GM19372 (cell line): ENCODE results near the gene EPB41.
"Not testable (repeated sequence)": the region's sequence is repeated elsewhere in the genome, so short reads cannot be mapped to it uniquely, and the experiment has no call there.

ENCODE experiments used
- ATAC-seq: cut with Tn5 transposase; IDR thresholded peaks from one replicate; pipeline ENCODE4 v1.9.1; 2021; ENCODE audit warnings: mild to moderate bottlenecking, low read depth, moderate library complexity; ENCODE audit not compliant: unreplicated experiment

Gene EPB41

GRCh38 chr1:29094433-29094832, 180.1 kb downstream of the EPB41 start:
- ATAC-seq: no peak

- ATAC-seq: no peak
These were observed 180.6 kb downstream of the EPB41 start for GRCh38 chr1:29094954-29095353.

DNA sequence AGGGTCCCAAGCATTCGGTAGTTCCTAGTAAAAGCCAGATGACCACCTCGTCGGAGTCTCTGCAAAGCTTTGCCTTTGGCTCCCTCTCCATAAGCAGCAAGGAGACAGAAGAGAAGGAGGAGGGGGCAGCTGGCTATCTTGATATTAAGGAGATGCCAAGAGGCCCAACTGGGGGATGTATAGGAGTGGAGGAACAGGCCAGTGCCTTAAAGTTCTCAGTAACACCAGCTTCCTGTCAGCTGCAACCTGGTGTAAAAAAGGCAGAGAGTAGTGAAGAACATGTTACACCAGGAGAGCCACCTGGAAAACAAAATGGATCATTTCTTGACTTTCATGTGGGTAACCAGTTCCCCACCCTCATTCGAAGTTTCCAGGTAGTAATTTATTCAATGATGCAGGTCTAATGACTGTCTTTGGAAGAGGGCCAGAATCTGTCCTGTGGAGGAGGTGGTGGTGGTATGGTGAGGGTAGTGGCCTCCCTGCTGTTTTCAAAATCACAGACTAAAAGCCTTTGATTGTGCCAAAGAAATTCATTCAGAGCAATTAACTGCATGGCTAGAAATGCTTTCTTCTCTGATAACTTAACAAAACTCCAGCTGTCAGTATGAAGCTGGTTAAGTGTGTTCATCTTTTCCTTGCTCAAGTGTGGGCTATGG, 182.0 kb downstream of the EPB41 start:
- no peak for ATAC-seq

GRCh38 chr1:29099286-29099685, 184.9 kb downstream of the EPB41 start:
- ATAC-seq: no peak

DNA sequence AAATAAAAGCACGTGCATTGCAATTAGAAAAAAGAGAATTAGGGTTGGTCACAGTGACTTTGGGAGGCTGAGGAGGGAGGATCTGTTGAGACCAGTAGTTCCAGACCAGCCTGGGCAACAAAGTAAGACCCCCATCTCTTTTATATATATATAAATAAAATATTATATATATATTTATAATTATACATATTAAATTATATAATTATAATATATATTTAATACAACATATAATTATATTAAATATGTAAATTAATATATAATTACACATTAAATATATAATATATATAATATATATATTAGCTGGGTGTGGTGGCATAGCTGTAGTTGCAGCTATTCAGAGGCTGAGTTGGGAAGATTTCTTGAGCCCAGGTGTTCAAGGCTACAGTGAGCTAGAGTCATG, 186.1 kb downstream of the EPB41 start:
- ATAC-seq: no peak

- ATAC-seq: no peak
These were observed 191.5 kb downstream of the EPB41 start for GRCh38 chr1:29105822-29106221.

GRCh38 chr1:29108041-29108440, 193.7 kb downstream of the EPB41 start:
- ATAC-seq: not testable (repeated sequence)

DNA sequence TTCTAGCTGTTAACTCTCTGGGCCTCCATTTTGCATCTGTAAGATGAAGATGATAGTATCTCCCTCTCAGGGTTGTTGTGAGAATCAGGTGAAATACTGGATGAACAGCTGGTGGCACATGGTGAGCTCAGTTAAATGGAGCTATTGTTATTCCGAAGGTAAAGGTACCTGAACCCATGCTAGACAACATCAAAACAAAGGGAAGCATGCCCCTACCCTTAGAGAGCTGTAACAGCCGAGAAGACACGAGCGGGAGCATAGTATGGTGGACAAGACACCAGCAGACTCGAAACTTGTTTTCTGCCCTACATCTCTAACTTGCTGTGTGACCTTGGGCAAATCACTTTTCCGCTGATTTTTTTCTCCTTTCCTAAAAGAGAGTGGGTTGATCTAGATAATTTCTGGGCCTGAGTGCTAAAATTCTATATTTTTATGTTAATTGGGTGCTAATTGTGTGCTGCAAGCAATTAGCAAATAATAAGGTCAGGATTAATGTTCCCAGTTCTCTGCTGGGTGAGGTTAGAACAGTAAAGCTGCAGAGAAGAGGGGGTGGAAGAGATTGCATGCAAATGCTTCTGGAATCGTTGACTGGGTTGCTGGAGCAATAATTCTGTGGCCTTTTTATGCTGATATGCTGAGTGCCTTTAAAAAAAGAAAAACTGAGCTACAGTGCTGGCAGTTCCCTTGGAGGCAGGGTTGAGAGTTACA, 198.5 kb downstream of the EPB41 start:
- ATAC-seq: no peak

DNA sequence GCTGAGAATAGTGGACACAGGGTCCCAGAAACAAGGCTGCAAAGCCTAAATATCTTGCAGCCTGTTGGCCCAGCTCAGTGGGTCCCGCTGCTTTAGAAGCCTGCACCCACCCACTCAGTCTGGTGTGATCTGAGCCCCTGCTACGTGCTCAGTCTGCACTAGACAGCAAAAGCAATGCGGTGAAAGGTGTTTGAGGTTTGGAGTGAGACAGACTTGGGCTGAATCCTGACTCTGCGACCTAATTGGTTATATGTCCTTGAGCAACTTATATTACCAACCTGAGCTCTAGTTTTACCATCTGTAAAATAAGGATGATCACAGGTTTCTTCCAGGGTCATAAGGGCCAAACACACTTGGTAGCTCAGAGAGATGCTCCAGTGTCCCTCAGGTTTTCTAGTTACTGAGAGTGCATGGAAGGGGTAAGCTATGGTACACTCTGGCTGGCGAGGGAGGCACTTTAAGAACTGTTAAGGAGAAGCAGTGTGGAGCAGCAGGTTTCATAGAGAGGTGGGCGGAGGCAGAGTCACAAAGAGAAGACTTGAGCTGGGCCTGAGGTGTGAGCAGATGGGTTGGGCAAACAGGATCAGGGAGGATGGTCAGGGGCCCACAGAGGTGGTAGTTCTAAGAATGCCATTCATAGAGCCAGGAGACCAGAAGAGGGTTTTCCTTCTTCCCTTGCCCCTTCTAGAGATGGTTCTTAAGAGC, 199.2 kb downstream of the EPB41 start:
- ATAC-seq: no peak

DNA sequence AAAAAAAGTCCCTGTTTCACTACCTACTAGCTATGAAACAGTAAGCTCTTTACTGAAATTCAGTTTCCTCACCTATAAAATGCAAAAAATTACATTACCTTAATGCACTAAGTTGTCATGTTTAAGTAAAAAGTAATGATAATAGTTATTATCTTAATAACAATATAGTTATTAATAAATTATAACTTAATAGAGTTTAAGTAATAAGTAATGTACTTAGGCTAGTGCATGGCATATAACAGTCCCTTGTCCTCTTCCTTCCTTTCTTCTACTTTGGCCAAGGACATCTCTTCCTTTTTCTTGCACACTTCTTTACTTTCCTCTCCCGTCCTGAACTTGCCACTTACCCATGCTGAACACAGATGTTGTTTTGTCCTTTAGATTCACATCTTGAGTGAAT, 200.3 kb downstream of the EPB41 start:
- no peak for ATAC-seq

GRCh38 chr1:29117381-29117780, 203.0 kb downstream of the EPB41 start:
- ATAC-seq: no peak

GRCh38 chr1:29119121-29119929, 205.0 kb downstream of the EPB41 start:
- ATAC-seq: no peak

- no peak for ATAC-seq
These were observed 206.0 kb downstream of the EPB41 start for GRCh38 chr1:29120367-29120766.

- no peak for ATAC-seq
These were observed 206.6 kb downstream of the EPB41 start for GRCh38 chr1:29120947-29121485.

- ATAC-seq: no peak
These were observed 207.2 kb downstream of the EPB41 start for GRCh38 chr1:29121516-29121935.

GRCh38 chr1:29121936-29122681, 207.7 kb downstream of the EPB41 start:
- ATAC-seq: no peak

DNA sequence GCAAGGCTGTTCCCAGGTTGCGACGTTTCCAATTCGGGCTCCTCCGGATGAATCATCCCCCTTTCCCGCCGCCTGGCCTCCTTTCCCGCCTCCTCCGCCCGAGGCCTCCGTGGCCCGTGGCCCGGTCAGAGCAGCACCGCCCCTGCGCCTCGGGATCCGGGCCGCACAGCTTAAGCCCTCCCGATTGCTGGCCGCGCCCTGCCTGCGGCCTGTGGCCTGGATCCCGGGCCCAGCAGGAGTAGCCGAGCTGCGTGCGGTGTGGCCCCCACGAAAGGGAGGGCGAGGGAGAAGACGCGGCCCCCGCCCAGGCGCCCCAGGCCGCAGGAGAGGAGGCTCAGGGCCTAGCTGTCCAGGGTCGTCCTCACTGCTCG, 208.3 kb downstream of the EPB41 start:
- no peak for ATAC-seq

DNA sequence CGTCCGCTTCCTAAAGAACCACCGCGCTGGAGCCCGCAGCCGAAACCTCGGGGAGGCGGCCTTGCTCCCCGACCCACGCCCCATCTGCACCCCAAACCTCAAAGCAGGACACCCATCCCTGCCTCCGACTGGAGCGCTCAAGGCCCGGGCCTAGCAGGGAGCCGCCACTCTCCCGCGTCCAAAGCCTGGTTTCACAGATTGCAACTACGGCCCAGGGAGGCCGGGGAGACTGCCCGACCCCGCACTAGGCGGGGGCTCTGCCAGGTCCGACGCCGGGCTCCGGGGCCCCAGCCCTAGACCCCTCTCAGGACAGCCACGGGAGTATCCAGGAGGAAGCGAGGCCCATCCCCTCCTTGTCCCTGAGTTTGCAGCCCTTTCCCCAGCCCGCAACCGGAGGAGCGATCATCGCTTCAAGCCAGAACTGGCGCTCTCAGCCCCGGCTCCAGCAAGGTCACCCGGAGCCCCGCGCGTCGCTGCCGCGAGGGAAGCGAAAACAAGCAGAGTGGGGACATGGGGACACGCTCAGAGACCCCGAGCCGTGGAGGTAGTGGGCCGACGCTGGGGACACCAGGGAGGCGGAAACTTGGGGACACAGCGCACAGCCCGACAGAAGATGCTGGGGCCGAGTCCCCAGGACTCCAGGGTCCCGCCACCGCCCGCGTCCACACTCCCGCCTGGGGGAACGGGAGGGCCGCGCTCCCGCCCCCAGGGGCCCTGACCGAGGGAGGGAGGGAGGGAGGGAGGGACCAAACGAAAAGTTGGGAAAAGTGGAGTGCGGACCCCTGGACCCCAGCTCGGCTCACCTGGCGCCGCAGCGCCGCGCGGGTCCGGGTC, 208.9 kb downstream of the EPB41 start:
- ATAC-seq: no peak

GRCh38 chr1:29123887-29124365, 209.6 kb downstream of the EPB41 start, which contains the start of gene TMEM200B:
Gene TMEM200B (minus strand): TSS chr1:29123903. CDS start chr1:29121828, 2,075 bp downstream.
- ATAC-seq: no peak
